ENCODE measurements around the gene FNIP1. TPM values are rescaled to one million over a fixed set of nuclear protein-coding genes. Genes with fewer than 3 reads are reported as not detected.

Gene FNIP1
- total RNA-seq, 2 donors from 2014 or later, result 19.9 to 25.6 TPM

DNA sequence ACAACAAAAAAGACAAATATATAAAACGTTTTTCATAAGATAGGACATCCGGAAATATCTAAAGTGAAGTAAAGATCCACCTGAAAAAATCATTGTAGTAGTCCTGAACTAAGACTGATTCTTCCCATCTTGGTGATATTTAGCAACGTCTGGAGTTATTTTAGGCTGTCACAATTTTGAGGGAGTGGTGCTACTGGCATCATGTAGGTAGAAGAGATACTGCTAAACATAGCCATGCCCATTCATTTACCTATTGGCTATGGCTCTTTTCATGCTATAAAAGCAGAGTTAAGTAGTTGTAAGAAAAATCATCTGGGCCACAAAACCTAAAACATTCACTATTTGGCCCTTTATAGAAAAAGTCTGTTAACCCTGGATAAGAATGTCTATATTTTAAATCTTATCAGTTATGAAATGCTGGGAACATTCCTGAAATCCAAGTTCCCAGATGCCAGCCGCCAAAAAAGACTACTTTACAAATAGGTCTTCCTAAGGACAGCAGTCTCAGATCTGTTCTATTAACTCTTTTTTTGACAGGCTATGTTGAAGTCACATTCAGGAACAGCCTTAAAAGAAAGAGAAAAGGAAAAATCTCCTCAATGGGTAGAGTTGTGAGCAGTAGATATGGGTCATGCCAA, 188.8 kb downstream of the FNIP1 start:
- TF ChIP-seq, protein P1, sequence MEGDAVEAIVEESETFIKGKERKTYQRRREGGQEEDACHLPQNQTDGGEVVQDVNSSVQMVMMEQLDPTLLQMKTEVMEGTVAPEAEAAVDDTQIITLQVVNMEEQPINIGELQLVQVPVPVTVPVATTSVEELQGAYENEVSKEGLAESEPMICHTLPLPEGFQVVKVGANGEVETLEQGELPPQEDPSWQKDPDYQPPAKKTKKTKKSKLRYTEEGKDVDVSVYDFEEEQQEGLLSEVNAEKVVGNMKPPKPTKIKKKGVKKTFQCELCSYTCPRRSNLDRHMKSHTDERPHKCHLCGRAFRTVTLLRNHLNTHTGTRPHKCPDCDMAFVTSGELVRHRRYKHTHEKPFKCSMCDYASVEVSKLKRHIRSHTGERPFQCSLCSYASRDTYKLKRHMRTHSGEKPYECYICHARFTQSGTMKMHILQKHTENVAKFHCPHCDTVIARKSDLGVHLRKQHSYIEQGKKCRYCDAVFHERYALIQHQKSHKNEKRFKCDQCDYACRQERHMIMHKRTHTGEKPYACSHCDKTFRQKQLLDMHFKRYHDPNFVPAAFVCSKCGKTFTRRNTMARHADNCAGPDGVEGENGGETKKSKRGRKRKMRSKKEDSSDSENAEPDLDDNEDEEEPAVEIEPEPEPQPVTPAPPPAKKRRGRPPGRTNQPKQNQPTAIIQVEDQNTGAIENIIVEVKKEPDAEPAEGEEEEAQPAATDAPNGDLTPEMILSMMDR (conservative IDR thresholded peaks at IDR 0.05), result no peak
- H3K4me3 Mint-ChIP-seq, result no peak overlapping the region

DNA sequence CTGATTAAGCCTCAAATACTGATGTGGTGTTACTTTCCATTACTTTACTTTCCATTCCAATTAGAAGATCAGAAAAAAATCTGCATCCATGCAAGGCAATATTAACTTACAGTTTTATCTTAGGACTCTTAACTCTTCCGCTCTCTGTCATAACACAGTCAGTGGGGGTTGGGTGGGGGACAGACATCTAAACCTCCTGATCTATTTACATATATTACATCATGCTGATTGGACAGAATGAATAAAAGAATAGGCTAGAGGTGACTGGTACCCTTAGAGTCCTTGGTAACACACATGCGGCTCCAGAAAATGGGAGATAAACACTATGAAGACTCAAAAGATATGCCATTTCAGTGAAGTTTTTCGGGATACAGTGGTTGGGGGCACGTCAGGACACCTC, 189.4 kb downstream of the FNIP1 start:
- DNase-seq, result no peak
- TF ChIP-seq, protein P1 (conservative IDR thresholded peaks at IDR 0.05), result no peak
- H3K9ac ChIP-seq (ENCODE audit: extremely low read depth, low read length, poor library complexity, severe bottlenecking), result no peak overlapping the region
- Mint-ChIP-seq H3K4me3 (no peak overlapping the region), H3K27ac (no peak overlapping the region), H3K36me3 (ENCODE audit: low read depth) (peaks cover 3% of the 10 kb centered on the region), H3K9me3 (no peaks in the 10 kb centered on the region), H3K27me3 (ENCODE audit: insufficient read depth) (no peaks in the 10 kb centered on the region), H3K4me1 (peaks cover 5% of the 10 kb centered on the region)
- no peak overlapping the region for H3K4me3 ChIP-seq (ENCODE audit: low read length)
- WGBS, 2 experiments (ENCODE audit: insufficient coverage in 1 of 2, insufficient read length in 1 of 2), result 88 to 93% methylated on average over 1 to 3 of the region's 4 CpGs
- no peaks in the 10 kb centered on the region for H3K9me3 ChIP-seq (ENCODE audit: control insufficient read depth, low read length)
- no peaks in the 10 kb centered on the region for H3K4me1 ChIP-seq (ENCODE audit: control insufficient read depth, insufficient read depth, low read length)
- H3K27ac ChIP-seq (ENCODE audit: low read depth, low read length), result no peak overlapping the region
- H3K27me3 ChIP-seq (ENCODE audit: control insufficient read depth, insufficient read depth, low read length, poor library complexity, severe bottlenecking), result no peaks in the 10 kb centered on the region
- H3K36me3 ChIP-seq (ENCODE audit: control insufficient read depth, insufficient read depth, low read length), result peaks cover 9% of the 10 kb centered on the region

More for the DNA sequence above, 188.8 kb downstream of the FNIP1 start:
- Histone ChIP-seq H3K4me3 (ENCODE audit: low read length) (no peak overlapping the region), H3K27ac (ENCODE audit: low read depth, low read length) (no peak overlapping the region), H3K36me3 (ENCODE audit: control insufficient read depth, insufficient read depth, low read length) (peaks cover 3% of the 10 kb centered on the region), H3K9ac (ENCODE audit: extremely low read depth, low read length, poor library complexity, severe bottlenecking) (no peak overlapping the region), H3K9me3 (ENCODE audit: control insufficient read depth, low read length) (no peaks in the 10 kb centered on the region), H3K27me3 (ENCODE audit: control insufficient read depth, insufficient read depth, low read length, poor library complexity, severe bottlenecking) (no peaks in the 10 kb centered on the region), H3K4me1 (ENCODE audit: control insufficient read depth, insufficient read depth, low read length) (no peaks in the 10 kb centered on the region)
- WGBS, 2 experiments (ENCODE audit: insufficient coverage in 1 of 2, insufficient read length in 1 of 2), result 85 to 100% methylated on average over 3 to 4 of the region's 4 CpGs
- Mint-ChIP-seq H3K4me1 (peaks cover 5% of the 10 kb centered on the region), H3K27ac (no peak overlapping the region), H3K27me3 (ENCODE audit: insufficient read depth) (no peaks in the 10 kb centered on the region), H3K9me3 (no peaks in the 10 kb centered on the region), H3K36me3 (ENCODE audit: low read depth) (no peaks in the 10 kb centered on the region)
- no peak for DNase-seq

DNA sequence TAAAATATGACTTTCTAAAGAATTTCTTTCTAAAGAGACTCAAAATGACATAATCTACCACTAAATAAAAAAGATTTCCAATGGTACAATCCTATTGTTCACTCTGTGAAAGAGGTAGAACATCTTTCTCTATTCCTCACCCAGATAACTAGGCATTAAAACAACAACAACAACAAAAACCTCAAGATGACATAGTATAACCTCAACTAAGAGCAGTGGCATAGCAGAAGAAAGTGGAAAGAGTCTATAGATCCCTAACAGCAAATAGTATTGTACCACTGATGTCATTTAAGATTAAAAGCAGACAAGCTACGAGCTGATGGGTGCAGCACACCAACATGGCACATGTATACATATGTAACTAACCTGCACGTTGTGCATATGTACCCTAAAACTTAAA, 191.7 kb downstream of the FNIP1 start:
- Histone ChIP-seq H3K9ac (ENCODE audit: extremely low read depth, low read length, poor library complexity, severe bottlenecking) (no peak overlapping the region), H3K27me3 (ENCODE audit: control insufficient read depth, insufficient read depth, low read length, poor library complexity, severe bottlenecking) (no peaks in the 10 kb centered on the region), H3K9me3 (ENCODE audit: control insufficient read depth, low read length) (no peaks in the 10 kb centered on the region), H3K4me3 (ENCODE audit: low read length) (no peak overlapping the region), H3K4me1 (ENCODE audit: control insufficient read depth, insufficient read depth, low read length) (no peaks in the 10 kb centered on the region), H3K27ac (ENCODE audit: low read depth, low read length) (no peak overlapping the region), H3K36me3 (ENCODE audit: control insufficient read depth, insufficient read depth, low read length) (peaks cover 19% of the 10 kb centered on the region)
- TF ChIP-seq, protein P1 (conservative IDR thresholded peaks at IDR 0.05), result no peak
- Mint-ChIP-seq H3K4me1 (peaks cover 3% of the 10 kb centered on the region), H3K9me3 (no peaks in the 10 kb centered on the region), H3K36me3 (ENCODE audit: low read depth) (peaks cover 14% of the 10 kb centered on the region), H3K27me3 (ENCODE audit: insufficient read depth) (no peaks in the 10 kb centered on the region), H3K27ac (no peak overlapping the region), H3K4me3 (no peak overlapping the region)
- DNase-seq, result no peak
- 88% methylated on average over 1 of the region's 2 CpGs; no CpG with 5 or more reads in 1 of the 2 experiments for WGBS, 2 experiments (ENCODE audit: insufficient coverage in 1 of 2, insufficient read length in 1 of 2)
